Epithelial cell of esophagus (primary cell): ENCODE results near the gene BRD2.

Experiments
- DNase-seq: peaks from one replicate; pipeline ENCODE4 v3.0.0; 2010; ENCODE audit warnings: low read depth
- H3K4me3 ChIP-seq: 2 replicates; pipeline ENCODE4 v1.5.1; 2011; ENCODE audit warnings: mild to moderate bottlenecking, low read length, control low read depth
- CTCF ChIP-seq: IDR thresholded peaks from 2 replicates; pipeline ENCODE4 v1.5.1; 2011; ENCODE audit warnings: low read depth, mild to moderate bottlenecking, low read length, control low read depth, inconsistent platforms; ENCODE audit not compliant: insufficient read depth; ENCODE audit errors: missing control alignments

BRD2 gene

GRCh38 chr6:32977272-32977952, 9.0 kb downstream of the BRD2 start:
- H3K4me3 ChIP-seq: no peak overlapping the region
- no peak for TF ChIP-seq CTCF

GRCh38 chr6:32977953-32978324, 9.5 kb downstream of the BRD2 start:
- TF ChIP-seq CTCF: no peak
- no peak overlapping the region for H3K4me3 ChIP-seq
- DNase-seq: no peak

More at GRCh38 chr6:32977272-32977952, 9.0 kb downstream of the BRD2 start:
- DNase-seq: no peak

- H3K4me3 ChIP-seq: no peak overlapping the region
- no peak for DNase-seq
- TF ChIP-seq CTCF: no peak
Observed at GRCh38 chr6:32979720-32980487, 11.5 kb downstream of the BRD2 start.

GRCh38 chr6:32980488-32981038, 12.2 kb downstream of the BRD2 start:
- H3K4me3 ChIP-seq: no peak overlapping the region
- TF ChIP-seq CTCF: no peak

GRCh38 chr6:32982084-32982701, 13.8 kb downstream of the BRD2 start:
- TF ChIP-seq CTCF: no peak
- no peak overlapping the region for H3K4me3 ChIP-seq
- no peak for DNase-seq

More at GRCh38 chr6:32980488-32981038, 12.2 kb downstream of the BRD2 start:
- DNase-seq: no peak

- no peak overlapping the region for H3K4me3 ChIP-seq
- DNase-seq: no peak
- TF ChIP-seq CTCF: no peak
Observed at GRCh38 chr6:32982702-32983492, 14.5 kb downstream of the BRD2 start.
